ENCODE measurements around the gene DBN1. TPM values are rescaled to one million over a fixed set of nuclear protein-coding genes. Genes with fewer than 3 reads are reported as not detected.

DBN1 gene
- polyA plus RNA-seq, 1 of the 3 experiments (the other 2 are of a cell fraction) = 244 TPM

GRCh38 chr5:177465044-177465443, 8.4 kb downstream of the DBN1 start:
- DNase-seq = no peak
- H3K79me2 ChIP-seq (ENCODE audit: insufficient read depth) = peaks cover 43% of the 10 kb centered on the region
- POLR2A ChIA-PET = no interaction called here

GRCh38 chr5:177462021-177462670, 11.3 kb downstream of the DBN1 start:
- Histone ChIP-seq H3K27ac (ENCODE audit: low read depth in 2 of 2, low read length in 1 of 2) (peak overlapping the region in 1 of 2 experiments; percentile 25; a peak in 1 of 4 replicates), H3K27me3 (ENCODE audit: insufficient read depth) (no peaks in the 10 kb centered on the region), H3K4me2 (no peak overlapping the region), H4K20me1 (ENCODE audit: insufficient read depth) (peaks cover 42% of the 10 kb centered on the region), H3K9me3 (no peaks in the 10 kb centered on the region), H3K4me1 (ENCODE audit: control insufficient read depth in 1 of 2, insufficient read depth in 2 of 2, low read depth in 1 of 2, low read length in 1 of 2) (peaks cover 0 to 31% of the 10 kb centered on the region in 2 experiments; a peak in 3 of 4 replicates), H3K4me3 (ENCODE audit: low read depth in 2 of 2, low read length in 1 of 2) (no peak overlapping the region), H3K9ac (no peak overlapping the region), H3K79me2 (ENCODE audit: insufficient read depth) (peaks cover 20% of the 10 kb centered on the region; the same call in 1 of the 2 replicates), H3K36me3 (replicated peaks in 1 of 2; ENCODE audit: control insufficient read depth in 1 of 2, insufficient read depth in 2 of 2, low read length in 1 of 2) (peaks cover 42 to 76% of the 10 kb centered on the region in 2 experiments), H3K9me2 (no peaks in the 10 kb centered on the region), H2AFZ (ENCODE audit: low read depth) (no peak overlapping the region), H3F3A (replicated peaks; ENCODE audit: insufficient read depth) (peaks cover 45% of the 10 kb centered on the region)
- ChIA-PET CTCF (interaction anchor here (0.6 to 1.6 kb wide), 3 partner anchors 33 to 215 kb away, joined by 3 to 9 read pairs (median 6); no protein-coding TSS in a partner anchor), POLR2A (interaction anchor here (2.0 kb wide), 1 partner anchor 10 kb away, joined by 10 read pairs; no protein-coding TSS in a partner anchor)
- DNase-seq = no peak
- 95% methylated on average over 26 of the region's 27 CpGs for WGBS (ENCODE audit: low lambda C conversion rate)
- TF ChIP-seq SMC3 (IDR thresholded peaks at IDR 0.05; ENCODE audit: low read depth, low read length) (no peak), NFIC (IDR thresholded peaks at IDR 0.05; ENCODE audit: borderline replicate concordance) (no peak), RAD21 (IDR thresholded peaks at IDR 0.05; ENCODE audit: low read length) (no peak), EZH2phosphoT487 (IDR thresholded peaks at IDR 0.05; ENCODE audit: borderline replicate concordance, low read depth) (no peak), TCF12 (IDR thresholded peaks at IDR 0.05) (no peak), FOSL2 (IDR thresholded peaks at IDR 0.05; ENCODE audit: borderline replicate concordance, low read depth) (no peak), GABPA (IDR thresholded peaks at IDR 0.05; ENCODE audit: low read depth) (no peak)
- TF ChIP-seq, protein P1, sequence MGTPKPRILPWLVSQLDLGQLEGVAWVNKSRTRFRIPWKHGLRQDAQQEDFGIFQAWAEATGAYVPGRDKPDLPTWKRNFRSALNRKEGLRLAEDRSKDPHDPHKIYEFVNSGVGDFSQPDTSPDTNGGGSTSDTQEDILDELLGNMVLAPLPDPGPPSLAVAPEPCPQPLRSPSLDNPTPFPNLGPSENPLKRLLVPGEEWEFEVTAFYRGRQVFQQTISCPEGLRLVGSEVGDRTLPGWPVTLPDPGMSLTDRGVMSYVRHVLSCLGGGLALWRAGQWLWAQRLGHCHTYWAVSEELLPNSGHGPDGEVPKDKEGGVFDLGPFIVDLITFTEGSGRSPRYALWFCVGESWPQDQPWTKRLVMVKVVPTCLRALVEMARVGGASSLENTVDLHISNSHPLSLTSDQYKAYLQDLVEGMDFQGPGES (IDR thresholded peaks at IDR 0.05; ENCODE audit: low read depth, low read length) = no peak

More at GRCh38 chr5:177465044-177465443, 8.4 kb downstream of the DBN1 start:
- Histone ChIP-seq H3K27me3 (ENCODE audit: insufficient read depth) (no peaks in the 10 kb centered on the region), H4K20me1 (ENCODE audit: insufficient read depth) (peaks cover 44% of the 10 kb centered on the region), H3K4me2 (no peak overlapping the region), H3K9me3 (no peaks in the 10 kb centered on the region), H3K4me1 (ENCODE audit: control insufficient read depth in 1 of 2, insufficient read depth in 2 of 2, low read depth in 1 of 2, low read length in 1 of 2) (peaks cover 14 to 19% of the 10 kb centered on the region in 2 experiments; a peak in 3 of 4 replicates), H3F3A (replicated peaks; ENCODE audit: insufficient read depth) (peaks cover 28% of the 10 kb centered on the region), H3K4me3 (ENCODE audit: low read depth in 2 of 2, low read length in 1 of 2) (no peak overlapping the region), H3K27ac (ENCODE audit: low read depth in 2 of 2, low read length in 1 of 2) (no peak overlapping the region), H3K9ac (no peak overlapping the region), H2AFZ (ENCODE audit: low read depth) (no peak overlapping the region), H3K36me3 (replicated peaks in 1 of 2; ENCODE audit: control insufficient read depth in 1 of 2, insufficient read depth in 2 of 2, low read length in 1 of 2) (peaks cover 42 to 68% of the 10 kb centered on the region in 2 experiments), H3K9me2 (no peaks in the 10 kb centered on the region)
- CTCF ChIA-PET = interaction anchor here (0.6 to 2.0 kb wide), 8 partner anchors 8 to 74 kb away, joined by 3 to 9 read pairs (median 4); partner anchors contain the start of gene PDLIM7
- TF ChIP-seq, protein P2, sequence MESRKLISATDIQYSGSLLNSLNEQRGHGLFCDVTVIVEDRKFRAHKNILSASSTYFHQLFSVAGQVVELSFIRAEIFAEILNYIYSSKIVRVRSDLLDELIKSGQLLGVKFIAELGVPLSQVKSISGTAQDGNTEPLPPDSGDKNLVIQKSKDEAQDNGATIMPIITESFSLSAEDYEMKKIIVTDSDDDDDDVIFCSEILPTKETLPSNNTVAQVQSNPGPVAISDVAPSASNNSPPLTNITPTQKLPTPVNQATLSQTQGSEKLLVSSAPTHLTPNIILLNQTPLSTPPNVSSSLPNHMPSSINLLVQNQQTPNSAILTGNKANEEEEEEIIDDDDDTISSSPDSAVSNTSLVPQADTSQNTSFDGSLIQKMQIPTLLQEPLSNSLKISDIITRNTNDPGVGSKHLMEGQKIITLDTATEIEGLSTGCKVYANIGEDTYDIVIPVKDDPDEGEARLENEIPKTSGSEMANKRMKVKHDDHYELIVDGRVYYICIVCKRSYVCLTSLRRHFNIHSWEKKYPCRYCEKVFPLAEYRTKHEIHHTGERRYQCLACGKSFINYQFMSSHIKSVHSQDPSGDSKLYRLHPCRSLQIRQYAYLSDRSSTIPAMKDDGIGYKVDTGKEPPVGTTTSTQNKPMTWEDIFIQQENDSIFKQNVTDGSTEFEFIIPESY (IDR thresholded peaks at IDR 0.05; ENCODE audit: borderline replicate concordance, low read depth) = no peak
- no peak for TF ChIP-seq TCF12 (IDR thresholded peaks at IDR 0.05)
- WGBS (ENCODE audit: low lambda C conversion rate) = 92% methylated on average over 11 of the region's 11 CpGs

Measured in SK-N-SH (cell line).